Fibroblast of pulmonary artery (primary cell): ENCODE measurements around the gene TMOD1.
"Not testable (repeated sequence)": the region's sequence is repeated elsewhere in the genome, so short reads cannot be mapped to it uniquely, and the experiment has no call there.

Experiments used
- DNase-seq: peaks from one replicate; pipeline ENCODE4 v3.0.0-alpha.2; 2010; ENCODE audit warnings: low read depth
- H3K4me3 ChIP-seq: replicated peaks from 2 replicates; pipeline ENCODE4 v1.5.1; 2011; ENCODE audit warnings: low read depth, mild to moderate bottlenecking, control low read depth, low read length, moderate library complexity
- CTCF ChIP-seq: IDR thresholded peaks from 2 replicates; pipeline ENCODE4 v1.5.1; 2011; ENCODE audit warnings: mild to moderate bottlenecking, control low read depth, low read length, inconsistent platforms; ENCODE audit errors: missing control alignments

Gene TMOD1

GRCh38 chr9:97600531-97601227, 99.2 kb downstream of the TMOD1 start:
- no peak for DNase-seq
- TF ChIP-seq CTCF: no peak
- H3K4me3 ChIP-seq: no peak overlapping the region

- TF ChIP-seq CTCF: no peak
- DNase-seq: no peak
- no peak overlapping the region for H3K4me3 ChIP-seq
These were observed 99.9 kb downstream of the TMOD1 start for GRCh38 chr9:97601228-97601898.

GRCh38 chr9:97602430-97602829, 101.0 kb downstream of the TMOD1 start:
- no peak for TF ChIP-seq CTCF
- no peak for DNase-seq
- no peak overlapping the region for H3K4me3 ChIP-seq

- no peak overlapping the region for H3K4me3 ChIP-seq
- no peak for DNase-seq
- no peak for TF ChIP-seq CTCF
These were observed 103.6 kb downstream of the TMOD1 start for GRCh38 chr9:97604901-97605645.

- DNase-seq: peak; percentile 77
- H3K4me3 ChIP-seq: no peak overlapping the region
- TF ChIP-seq CTCF: peak; percentile 90
These were observed 114.1 kb downstream of the TMOD1 start for GRCh38 chr9:97615439-97616072.

GRCh38 chr9:97617939-97618416, 116.5 kb downstream of the TMOD1 start:
- no peak for TF ChIP-seq CTCF
- H3K4me3 ChIP-seq: no peak overlapping the region
- DNase-seq: no peak

GRCh38 chr9:97620063-97620462, 118.6 kb downstream of the TMOD1 start:
- not testable (repeated sequence) for DNase-seq

GRCh38 chr9:97622483-97622882, 121.0 kb downstream of the TMOD1 start:
- not testable (repeated sequence) for DNase-seq, H3K4me3 ChIP-seq

More at GRCh38 chr9:97620063-97620462, 118.6 kb downstream of the TMOD1 start:
- not testable (repeated sequence) for H3K4me3 ChIP-seq
